ENCODE data around the gene CDC14B.

- no peak for TF ChIP-seq CTCF (IDR thresholded peaks at IDR 0.05; ENCODE audit: low read length)
- TF ChIP-seq EZH2 (optimal IDR thresholded peaks at IDR 0.05; ENCODE audit: low read depth, low read length): no peak
Measured at GRCh38 chr9:96514108-96514799, 105.4 kb downstream of the CDC14B start.

Measured in MM.1S (cell line).